GM06990 (cell line): ENCODE data around the gene DBP.
A peak's percentile ranks its signal among the peaks of the same experiment; 100 is the strongest.

Experiments used
- DNase-seq: peaks from one replicate; pipeline ENCODE4 v3.0.0-alpha.2; 2011; ENCODE audit not compliant: insufficient read length; ENCODE audit errors: extremely low read depth
- H3K27me3 ChIP-seq: replicated peaks from 2 replicates; pipeline ENCODE4 v1.6.0; 2011; ENCODE audit warnings: low read length; ENCODE audit not compliant: control insufficient read depth, insufficient read depth
- H3K36me3 ChIP-seq: 2 replicates; pipeline ENCODE4 v1.5.1; 2011; ENCODE audit warnings: low read length; ENCODE audit not compliant: control insufficient read depth, insufficient read depth
- H3K4me3 ChIP-seq: replicated peaks from 2 replicates; pipeline ENCODE4 v1.5.1; 2011; ENCODE audit warnings: low read depth, mild to moderate bottlenecking, control low read depth, low read length
- CTCF ChIP-seq: IDR thresholded peaks from 2 replicates; pipeline ENCODE4 v1.5.1; 2011; ENCODE audit warnings: low read length, control low read depth, mild to moderate bottlenecking, inconsistent platforms; ENCODE audit not compliant: insufficient read depth, poor library complexity, severe bottlenecking

Gene DBP

DNA sequence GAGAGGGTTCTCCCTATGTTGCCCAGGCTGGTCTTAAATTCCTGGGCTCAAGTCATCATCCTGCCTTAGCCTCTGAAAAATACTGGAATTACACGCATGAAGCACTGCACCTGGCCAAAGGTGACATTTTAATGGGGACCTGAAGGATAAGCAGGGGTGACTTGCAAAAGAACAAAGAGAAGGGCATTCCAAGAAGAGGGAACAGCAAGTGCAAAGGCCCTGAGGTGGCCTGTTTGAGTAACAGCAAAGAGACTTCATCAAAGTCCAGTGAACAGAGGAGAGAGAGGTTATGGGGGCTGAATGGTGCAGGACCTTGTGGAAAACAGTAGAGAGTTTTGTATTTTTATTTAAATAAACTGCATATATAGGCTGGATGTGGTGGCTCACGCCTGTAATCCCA lies 4.7 kb upstream of the DBP start:
- Histone ChIP-seq H3K4me3 (no peak overlapping the region), H3K27me3 (no peaks in the 10 kb centered on the region), H3K36me3 (no peaks in the 10 kb centered on the region)
- no peak for DNase-seq
- no peak for TF ChIP-seq CTCF

DNA sequence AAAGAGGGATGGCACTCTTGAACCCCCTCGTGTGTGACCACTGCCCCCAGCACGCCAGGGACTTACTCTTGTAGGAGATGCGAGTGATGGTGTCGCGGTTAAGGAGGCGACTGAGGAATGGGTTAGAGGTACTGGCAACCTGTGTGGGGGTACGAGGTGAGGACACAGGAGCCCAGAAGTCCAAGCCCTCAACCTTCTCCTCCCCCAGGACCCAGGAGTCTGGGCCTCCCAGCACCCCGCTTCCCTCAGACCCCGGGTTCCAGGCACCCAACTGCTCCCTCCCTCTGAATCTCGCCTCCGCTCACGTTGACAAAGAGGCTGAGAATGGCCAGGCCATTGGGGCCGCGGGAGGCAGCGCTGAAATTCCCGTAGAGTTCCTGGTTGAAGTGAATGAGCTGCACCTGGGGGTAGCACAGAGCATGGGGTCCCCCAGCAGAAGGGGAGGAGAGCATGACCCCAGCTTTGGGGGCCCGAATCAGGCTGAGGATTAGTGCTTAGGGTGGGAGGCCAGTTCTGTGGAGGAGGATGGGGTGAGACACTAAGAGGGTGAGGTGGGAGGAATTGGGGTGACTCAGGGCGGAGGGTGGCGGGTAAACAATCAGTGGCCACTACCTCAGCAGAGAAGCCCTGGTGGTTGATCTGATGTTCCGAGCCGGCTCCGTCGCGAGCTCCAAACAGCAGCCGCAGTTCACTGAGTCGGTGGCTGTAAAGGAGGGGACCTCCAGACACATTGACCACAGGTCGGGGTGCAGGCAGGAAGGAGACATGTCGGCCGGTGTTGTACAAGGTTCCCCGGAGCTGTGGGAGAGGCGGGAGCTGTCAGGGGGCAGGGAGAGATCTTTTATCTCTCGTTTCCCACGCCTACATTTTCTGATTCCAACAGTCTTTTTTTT lies 2.5 kb upstream of the DBP start:
- no peak for TF ChIP-seq CTCF
- H3K4me3 ChIP-seq: no peak overlapping the region
- DNase-seq: no peak
- no peaks in the 10 kb centered on the region for H3K27me3 ChIP-seq
- no peaks in the 10 kb centered on the region for H3K36me3 ChIP-seq

DNA sequence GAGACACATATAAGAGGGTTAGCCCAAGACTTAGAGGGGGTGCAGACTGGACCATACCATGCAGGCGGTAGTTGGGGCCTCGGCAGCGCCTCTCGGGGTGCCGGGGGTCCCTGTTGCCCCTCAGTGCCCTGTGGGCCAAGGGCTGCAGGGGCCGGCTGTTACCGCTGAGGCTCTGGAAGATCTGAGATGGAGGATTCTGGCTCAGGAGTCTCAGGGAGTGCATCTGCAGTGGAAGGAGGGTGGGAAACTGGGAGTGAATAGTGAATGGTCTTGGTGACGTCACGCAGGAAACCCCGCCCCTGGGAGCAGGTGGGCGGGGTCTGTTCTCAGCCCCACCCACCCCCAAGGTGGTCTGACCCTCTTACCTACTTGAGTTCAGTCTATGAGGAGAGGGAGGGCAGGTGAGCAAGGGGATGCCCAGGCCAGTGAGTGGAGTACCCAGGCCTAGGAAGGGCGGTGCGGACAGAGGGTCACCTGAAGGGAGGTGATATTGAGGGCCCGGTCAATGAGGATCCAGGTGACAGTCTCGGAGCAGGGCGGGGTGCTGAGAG lies 1.7 kb upstream of the DBP start:
- H3K36me3 ChIP-seq: no peaks in the 10 kb centered on the region
- DNase-seq: no peak
- H3K4me3 ChIP-seq: peak overlapping the region; percentile 66
- TF ChIP-seq CTCF: no peak
- no peaks in the 10 kb centered on the region for H3K27me3 ChIP-seq

DNA sequence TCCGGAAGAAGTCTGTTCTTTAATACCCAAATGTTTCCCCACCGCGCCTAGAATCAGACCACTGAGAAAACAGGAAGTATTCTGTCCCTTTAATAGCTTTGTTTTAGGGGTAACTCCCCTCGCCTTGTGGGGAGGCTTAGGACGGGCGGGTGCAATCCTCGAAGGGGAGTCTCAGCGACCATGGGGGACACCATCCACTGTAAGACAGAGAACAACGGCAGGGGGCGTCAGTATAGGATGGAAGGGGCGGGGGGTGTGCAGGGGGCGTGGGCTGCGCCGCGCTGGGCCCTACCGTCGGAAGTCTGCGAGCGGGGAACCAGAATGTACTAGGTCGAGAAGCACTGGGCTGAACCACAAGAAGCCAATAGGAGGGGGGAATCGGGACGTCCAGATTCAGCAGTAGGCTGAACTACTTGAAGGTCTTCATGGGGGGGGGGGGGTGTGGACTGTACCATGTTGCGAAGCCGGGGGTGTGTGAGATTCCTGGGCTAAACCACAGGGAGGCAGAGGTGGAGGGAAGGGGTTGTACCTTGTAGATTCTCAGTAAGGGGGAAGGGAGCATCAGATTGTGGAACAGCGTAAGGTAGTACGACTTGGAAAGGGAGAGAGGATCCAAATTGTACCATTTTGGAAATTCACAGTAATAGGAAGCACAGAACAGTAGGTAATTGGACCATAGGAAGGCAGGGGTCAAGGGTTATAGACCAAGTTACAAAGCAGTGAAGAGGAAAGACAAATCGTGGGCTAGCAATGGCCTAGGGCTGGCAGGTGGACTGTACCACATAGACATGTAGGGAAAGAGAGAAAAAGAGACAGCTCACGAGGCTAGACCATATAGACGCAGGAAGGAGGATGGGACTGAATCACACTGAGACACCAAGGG lies 1.0 kb upstream of the DBP start:
- Histone ChIP-seq H3K27me3 (no peaks in the 10 kb centered on the region), H3K36me3 (no peaks in the 10 kb centered on the region), H3K4me3 (peak overlapping the region; percentile 66)
- peak; percentile 34 for TF ChIP-seq CTCF
- DNase-seq: peak; percentile 90

GRCh38 chr19:48637449-48637947 lies 319 bp upstream of the DBP start:
- H3K4me3 ChIP-seq: peak overlapping the region; percentile 66
- no peaks in the 10 kb centered on the region for H3K27me3 ChIP-seq
- DNase-seq: peak; percentile 99
- H3K36me3 ChIP-seq: no peaks in the 10 kb centered on the region
- no peak for TF ChIP-seq CTCF
